ENCODE measurements around the gene GCNA. TPM values are rescaled to one million over a fixed set of nuclear protein-coding genes. Genes with fewer than 3 reads are reported as not detected.
"Not testable (repeated sequence)": the region's sequence is repeated elsewhere in the genome, so short reads cannot be mapped to it uniquely, and the experiment has no call there.

Gene GCNA
- total and polyA plus RNA-seq, 2 donors, result 2.8 to 4.5 TPM

DNA sequence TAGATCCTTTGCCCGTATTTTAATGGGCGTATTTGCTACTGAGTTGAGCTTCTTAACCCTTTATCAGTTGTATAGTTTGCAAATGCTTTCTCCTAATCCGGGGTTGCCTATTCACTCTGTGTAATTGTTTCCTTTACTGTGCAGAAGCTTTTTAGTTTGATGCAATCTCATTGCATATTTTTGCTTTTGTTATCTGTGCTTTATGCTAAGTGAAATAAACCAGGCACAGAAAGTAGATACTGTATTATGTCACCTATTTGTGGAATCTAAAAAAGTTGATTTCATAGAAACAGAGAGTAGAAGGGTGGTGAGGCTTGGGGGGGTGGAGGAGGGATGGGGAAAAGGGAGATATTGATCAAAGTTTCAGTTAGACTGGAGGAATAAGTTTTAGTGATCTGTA is 27.7 kb upstream of the GCNA start:
- no peak overlapping the region for H3K27ac ChIP-seq (ENCODE audit: low read depth in 1 of 2, low read length in 1 of 2)
- no peaks in the 10 kb centered on the region for H3K9me3 ChIP-seq (ENCODE audit: control insufficient read depth in 2 of 2, insufficient read depth in 1 of 2, low read length in 1 of 2)
- 93% methylated on average over 3 of the region's 3 CpGs for WGBS
- H3K36me3 ChIP-seq (ENCODE audit: control insufficient read depth in 2 of 2, insufficient read depth in 2 of 2, low read length in 1 of 2), result peaks cover 11 to 62% of the 10 kb centered on the region in 2 donors
- no peak for DNase-seq (ENCODE audit: low read depth in 6 of 9, low spot score in 9 of 9)
- no peak overlapping the region for H3K4me3 ChIP-seq (ENCODE audit: low read length in 2 of 2)
- H3K4me1 ChIP-seq (ENCODE audit: control insufficient read depth in 2 of 2, insufficient read depth in 2 of 2, low read length in 2 of 2), result no peaks in the 10 kb centered on the region
- H3K27me3 ChIP-seq (ENCODE audit: control insufficient read depth in 2 of 2, insufficient read depth in 1 of 2, low read length in 1 of 2), result no peaks in the 10 kb centered on the region

DNA sequence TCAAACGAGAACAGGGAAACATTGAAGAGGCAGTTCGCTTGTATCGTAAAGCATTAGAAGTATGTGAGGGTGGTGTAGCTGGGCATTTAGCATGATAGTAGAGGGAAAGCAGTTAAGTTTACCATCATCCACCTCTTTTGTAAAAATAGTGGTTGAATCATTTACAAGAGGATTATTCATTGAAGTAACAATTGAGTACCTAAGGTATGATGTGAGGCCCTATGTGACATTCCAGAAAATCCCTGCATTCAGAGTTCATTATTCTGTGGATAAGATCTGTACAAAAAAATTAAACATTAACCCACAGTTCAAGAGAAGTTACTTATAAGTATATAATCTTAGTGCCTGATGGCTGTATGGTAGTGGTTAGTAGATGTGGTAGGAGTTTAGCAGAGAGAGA is 22.2 kb upstream of the GCNA start:
- Histone ChIP-seq H3K4me3 (ENCODE audit: low read length in 2 of 2) (no peak overlapping the region), H3K27me3 (ENCODE audit: control insufficient read depth in 2 of 2, insufficient read depth in 1 of 2, low read length in 1 of 2) (no peaks in the 10 kb centered on the region), H3K9me3 (ENCODE audit: control insufficient read depth in 2 of 2, insufficient read depth in 1 of 2, low read length in 1 of 2) (no peaks in the 10 kb centered on the region), H3K27ac (ENCODE audit: low read depth in 1 of 2, low read length in 1 of 2) (no peak overlapping the region), H3K36me3 (ENCODE audit: control insufficient read depth in 2 of 2, insufficient read depth in 2 of 2, low read length in 1 of 2) (peaks cover 16 to 68% of the 10 kb centered on the region in 2 donors), H3K4me1 (ENCODE audit: control insufficient read depth in 2 of 2, insufficient read depth in 2 of 2, low read length in 2 of 2) (no peaks in the 10 kb centered on the region)
- WGBS, result 96% methylated on average over 3 of the region's 3 CpGs
- DNase-seq (ENCODE audit: low read depth in 6 of 9, low spot score in 9 of 9), result no peak

DNA sequence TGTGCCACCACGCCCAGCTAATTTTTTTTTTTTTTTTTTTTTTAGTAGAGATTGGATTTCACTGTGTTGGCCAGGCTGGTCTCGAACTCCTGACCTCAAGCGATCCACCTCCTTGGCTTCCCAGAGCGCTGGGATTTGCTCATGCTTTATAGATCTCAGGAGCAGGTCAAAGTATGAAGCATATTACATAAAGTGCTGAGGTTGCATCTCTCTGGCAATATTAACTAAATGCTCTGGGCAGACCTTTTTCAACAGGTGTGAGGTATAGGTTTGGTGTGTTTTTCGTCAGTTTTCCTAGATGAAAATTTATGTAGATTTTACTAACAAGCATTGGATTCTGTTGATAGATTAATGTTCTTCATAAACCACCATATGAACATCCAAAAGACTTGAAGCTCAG is 19.3 kb upstream of the GCNA start:
- Histone ChIP-seq H3K27ac (ENCODE audit: low read depth in 1 of 2, low read length in 1 of 2) (no peak overlapping the region), H3K27me3 (ENCODE audit: control insufficient read depth in 2 of 2, insufficient read depth in 1 of 2, low read length in 1 of 2) (no peaks in the 10 kb centered on the region), H3K9me3 (ENCODE audit: control insufficient read depth in 2 of 2, insufficient read depth in 1 of 2, low read length in 1 of 2) (no peaks in the 10 kb centered on the region), H3K4me1 (ENCODE audit: control insufficient read depth in 2 of 2, insufficient read depth in 2 of 2, low read length in 2 of 2) (no peaks in the 10 kb centered on the region), H3K4me3 (ENCODE audit: low read length in 2 of 2) (no peak overlapping the region), H3K36me3 (ENCODE audit: control insufficient read depth in 2 of 2, insufficient read depth in 2 of 2, low read length in 1 of 2) (peaks cover 21 to 87% of the 10 kb centered on the region in 2 donors)
- 99% methylated on average over 5 of the region's 5 CpGs for WGBS
- DNase-seq (ENCODE audit: low read depth in 6 of 9, low spot score in 9 of 9), result no peak

DNA sequence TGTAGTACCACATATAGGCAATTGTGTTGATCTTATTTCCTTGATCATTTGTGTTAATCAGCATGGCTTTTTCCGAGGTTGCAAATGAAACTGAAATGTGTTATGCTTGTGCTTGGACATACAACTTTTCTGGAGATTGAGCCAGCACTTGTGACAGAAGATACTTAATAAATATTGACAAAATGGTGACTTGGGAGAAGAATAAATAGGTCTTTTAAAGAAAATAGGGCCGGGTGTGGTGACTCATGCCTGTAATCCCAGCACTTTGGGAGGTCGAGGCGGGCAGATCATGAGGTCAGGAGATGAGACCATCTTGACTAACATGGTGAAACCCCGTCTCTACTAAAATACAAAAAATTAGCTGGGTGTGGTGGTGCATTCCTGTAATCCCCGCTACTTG is 18.5 kb upstream of the GCNA start:
- not testable (repeated sequence) for H3K27ac ChIP-seq (ENCODE audit: low read depth in 1 of 2, low read length in 1 of 2); DNase-seq (ENCODE audit: low read depth in 6 of 9, low spot score in 9 of 9); H3K4me3 ChIP-seq (ENCODE audit: low read length in 2 of 2); H3K27me3 ChIP-seq (ENCODE audit: control insufficient read depth in 2 of 2, insufficient read depth in 1 of 2, low read length in 1 of 2); H3K4me1 ChIP-seq (ENCODE audit: control insufficient read depth in 2 of 2, insufficient read depth in 2 of 2, low read length in 2 of 2); H3K9me3 ChIP-seq (ENCODE audit: control insufficient read depth in 2 of 2, insufficient read depth in 1 of 2, low read length in 1 of 2)
- peaks cover 21 to 89% of the 10 kb centered on the region in 2 donors for H3K36me3 ChIP-seq (ENCODE audit: control insufficient read depth in 2 of 2, insufficient read depth in 2 of 2, low read length in 1 of 2)
- 95% methylated on average over 6 of the region's 6 CpGs for WGBS

DNA sequence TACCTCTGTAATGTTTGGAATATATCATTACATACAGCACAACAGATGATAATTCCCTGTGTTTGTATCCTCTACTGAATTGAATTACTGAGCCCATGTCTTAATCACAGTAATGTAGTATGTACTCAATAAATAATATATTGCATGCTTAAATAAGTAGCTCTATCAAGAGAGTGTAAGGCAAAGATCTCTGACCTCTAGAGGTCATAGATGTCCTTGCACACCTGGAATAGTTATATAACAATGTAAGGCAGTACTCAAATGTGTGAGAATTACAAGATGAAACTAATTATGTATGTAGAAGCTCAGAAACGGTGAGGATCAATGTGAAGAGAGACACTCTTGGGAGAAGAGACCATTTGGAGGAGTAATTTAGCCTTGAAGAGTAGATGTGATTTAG is 14.3 kb upstream of the GCNA start:
- Histone ChIP-seq H3K9me3 (ENCODE audit: control insufficient read depth in 2 of 2, insufficient read depth in 1 of 2, low read length in 1 of 2) (no peaks in the 10 kb centered on the region), H3K27me3 (ENCODE audit: control insufficient read depth in 2 of 2, insufficient read depth in 1 of 2, low read length in 1 of 2) (no peaks in the 10 kb centered on the region), H3K36me3 (ENCODE audit: control insufficient read depth in 2 of 2, insufficient read depth in 2 of 2, low read length in 1 of 2) (peaks cover 31 to 87% of the 10 kb centered on the region in 2 donors), H3K27ac (ENCODE audit: low read depth in 1 of 2, low read length in 1 of 2) (no peak overlapping the region), H3K4me1 (ENCODE audit: control insufficient read depth in 2 of 2, insufficient read depth in 2 of 2, low read length in 2 of 2) (no peaks in the 10 kb centered on the region), H3K4me3 (ENCODE audit: low read length in 2 of 2) (no peak overlapping the region)
- DNase-seq (ENCODE audit: low read depth in 6 of 9, low spot score in 9 of 9), result no peak
- WGBS, result 98% methylated on average over 1 of the region's 1 CpG

DNA sequence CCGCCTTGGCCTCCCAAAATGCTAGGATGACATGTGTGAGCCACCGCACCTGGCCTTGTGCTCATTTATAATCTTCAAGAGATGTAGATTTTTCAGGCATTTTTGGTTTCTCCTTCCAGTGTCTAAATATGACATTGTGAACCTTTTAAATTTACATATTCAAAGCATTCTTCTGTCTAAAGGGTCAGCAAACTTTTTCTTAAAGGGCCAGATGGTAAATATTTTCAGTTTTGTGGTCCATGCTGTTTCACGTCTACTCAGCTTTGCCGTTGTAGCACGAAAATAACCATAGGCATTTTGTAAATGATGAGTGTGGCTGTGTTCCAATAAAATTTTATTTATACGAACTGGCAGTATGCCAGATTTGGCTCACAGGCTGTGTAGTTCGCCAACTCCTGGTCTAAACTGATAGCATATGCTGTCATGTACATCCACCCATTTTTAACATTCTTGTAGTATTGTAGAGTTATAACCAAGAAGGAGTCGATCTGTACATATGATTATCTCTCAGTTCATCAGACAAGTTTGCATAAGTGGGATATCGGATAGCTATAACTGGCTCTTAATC is 12.7 kb upstream of the GCNA start:
- no peak for DNase-seq (ENCODE audit: low read depth in 6 of 9, low spot score in 9 of 9)
- Histone ChIP-seq H3K27me3 (ENCODE audit: control insufficient read depth in 2 of 2, insufficient read depth in 1 of 2, low read length in 1 of 2) (no peaks in the 10 kb centered on the region), H3K4me3 (ENCODE audit: low read length in 2 of 2) (no peak overlapping the region), H3K9me3 (ENCODE audit: control insufficient read depth in 2 of 2, insufficient read depth in 1 of 2, low read length in 1 of 2) (no peaks in the 10 kb centered on the region), H3K36me3 (ENCODE audit: control insufficient read depth in 2 of 2, insufficient read depth in 2 of 2, low read length in 1 of 2) (peaks cover 25 to 76% of the 10 kb centered on the region in 2 donors), H3K27ac (ENCODE audit: low read depth in 1 of 2, low read length in 1 of 2) (no peak overlapping the region), H3K4me1 (ENCODE audit: control insufficient read depth in 2 of 2, insufficient read depth in 2 of 2, low read length in 2 of 2) (no peaks in the 10 kb centered on the region)
- 98% methylated on average over 9 of the region's 9 CpGs for WGBS

DNA sequence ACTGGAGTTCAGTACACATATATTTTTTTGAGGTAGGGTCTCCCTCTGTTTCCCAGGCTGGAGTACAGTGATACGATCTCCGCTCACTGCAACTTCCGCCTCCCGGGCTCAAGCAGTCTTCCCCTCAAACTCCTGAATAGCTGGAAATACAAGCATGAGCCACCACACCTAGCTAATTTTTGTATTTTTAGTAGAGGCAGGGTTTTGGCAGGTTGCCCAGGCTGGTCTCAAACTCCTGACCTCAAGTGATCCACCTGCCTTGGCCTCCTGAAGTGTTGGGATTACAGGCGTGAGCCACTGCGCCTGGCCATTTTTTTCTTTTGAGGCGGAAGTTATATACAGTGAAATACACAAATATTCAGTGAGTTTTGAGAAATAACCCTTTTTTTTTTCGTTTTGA is 6.8 kb upstream of the GCNA start:
- not testable (repeated sequence) for H3K27ac ChIP-seq (ENCODE audit: low read depth in 1 of 2, low read length in 1 of 2); H3K4me1 ChIP-seq (ENCODE audit: control insufficient read depth in 2 of 2, insufficient read depth in 2 of 2, low read length in 2 of 2); DNase-seq (ENCODE audit: low read depth in 6 of 9, low spot score in 9 of 9); H3K4me3 ChIP-seq (ENCODE audit: low read length in 2 of 2); H3K27me3 ChIP-seq (ENCODE audit: control insufficient read depth in 2 of 2, insufficient read depth in 1 of 2, low read length in 1 of 2); H3K9me3 ChIP-seq (ENCODE audit: control insufficient read depth in 2 of 2, insufficient read depth in 1 of 2, low read length in 1 of 2)
- H3K36me3 ChIP-seq (ENCODE audit: control insufficient read depth in 2 of 2, insufficient read depth in 2 of 2, low read length in 1 of 2), result peaks cover 24 to 63% of the 10 kb centered on the region in 2 donors
- 96% methylated on average over 8 of the region's 8 CpGs for WGBS

DNA sequence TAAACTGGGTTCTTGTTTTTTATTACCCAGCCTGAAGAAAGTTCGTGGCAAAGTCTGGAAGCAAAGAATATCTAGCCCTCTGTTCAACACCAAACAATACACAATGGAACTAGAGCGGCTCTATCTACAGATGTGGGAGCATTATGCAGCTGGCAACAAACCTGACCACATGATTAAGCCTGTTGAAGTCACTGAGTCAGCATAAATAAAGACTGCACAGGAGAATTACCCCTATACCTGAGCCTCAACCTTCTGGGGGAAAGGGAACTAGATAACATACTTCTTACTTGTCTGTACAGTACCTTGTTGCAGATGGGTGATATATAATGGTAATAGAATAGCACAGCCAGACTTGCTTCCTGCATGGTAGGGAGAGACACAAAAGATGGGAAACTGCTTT is 4.6 kb upstream of the GCNA start:
- WGBS, result 100% methylated on average over 2 of the region's 2 CpGs
- DNase-seq (ENCODE audit: low read depth in 6 of 9, low spot score in 9 of 9), result no peak
- Histone ChIP-seq H3K4me3 (ENCODE audit: low read length in 2 of 2) (no peak overlapping the region), H3K36me3 (ENCODE audit: control insufficient read depth in 2 of 2, insufficient read depth in 2 of 2, low read length in 1 of 2) (peaks cover 20 to 55% of the 10 kb centered on the region in 2 donors), H3K27me3 (ENCODE audit: control insufficient read depth in 2 of 2, insufficient read depth in 1 of 2, low read length in 1 of 2) (no peaks in the 10 kb centered on the region), H3K4me1 (ENCODE audit: control insufficient read depth in 2 of 2, insufficient read depth in 2 of 2, low read length in 2 of 2) (no peaks in the 10 kb centered on the region), H3K27ac (ENCODE audit: low read depth in 1 of 2, low read length in 1 of 2) (no peak overlapping the region), H3K9me3 (ENCODE audit: control insufficient read depth in 2 of 2, insufficient read depth in 1 of 2, low read length in 1 of 2) (no peaks in the 10 kb centered on the region)

DNA sequence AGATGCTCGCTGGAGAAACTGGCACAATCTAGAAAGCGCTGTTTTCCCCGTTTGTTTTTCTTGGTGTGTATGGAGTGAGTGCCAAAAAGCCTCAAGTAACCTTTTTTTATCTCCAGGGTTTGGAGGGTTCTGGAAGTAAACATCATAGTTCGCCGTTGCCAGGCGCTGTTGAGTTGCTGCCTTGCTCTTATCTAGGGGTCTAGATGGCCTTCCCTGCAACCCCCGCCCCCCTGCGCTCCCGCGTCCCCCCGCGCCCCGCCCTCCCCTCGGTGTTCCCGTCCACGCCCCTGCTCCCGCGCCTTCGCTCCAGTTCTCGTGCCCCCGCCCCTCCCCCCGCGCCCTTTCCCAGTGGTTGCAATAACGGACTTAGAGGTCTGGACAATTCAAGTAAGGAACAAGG is 555 bp upstream of the GCNA start:
- DNase-seq (ENCODE audit: low read depth in 6 of 9, low spot score in 9 of 9), result no peak
- Histone ChIP-seq H3K27me3 (ENCODE audit: control insufficient read depth in 2 of 2, insufficient read depth in 1 of 2, low read length in 1 of 2) (no peaks in the 10 kb centered on the region), H3K27ac (ENCODE audit: low read depth in 1 of 2, low read length in 1 of 2) (no peak overlapping the region), H3K4me3 (ENCODE audit: low read length in 2 of 2) (no peak overlapping the region), H3K9me3 (ENCODE audit: control insufficient read depth in 2 of 2, insufficient read depth in 1 of 2, low read length in 1 of 2) (no peaks in the 10 kb centered on the region), H3K4me1 (ENCODE audit: control insufficient read depth in 2 of 2, insufficient read depth in 2 of 2, low read length in 2 of 2) (no peaks in the 10 kb centered on the region), H3K36me3 (ENCODE audit: control insufficient read depth in 2 of 2, insufficient read depth in 2 of 2, low read length in 1 of 2) (peaks cover 14 to 37% of the 10 kb centered on the region in 2 donors)
- 99% methylated on average over 24 of the region's 24 CpGs for WGBS

All from thymus (tissue), 11 donors.